Fibroblast of lung (primary cell): ENCODE measurements around the gene LILRA6. TPM values are rescaled to one million over a fixed set of nuclear protein-coding genes. Genes with fewer than 3 reads are reported as not detected.

ENCODE experiments used
- DNase-seq, 2 donors: peaks; one replicate each; pipeline versions ENCODE4 v3.0.0 to v3.0.0-alpha.2; 2010; ENCODE audit warnings: low read depth in 2 of 2
- H2AFZ ChIP-seq: 2 replicates; pipeline ENCODE4 v1.5.1; 2012; ENCODE audit warnings: low read length, control low read depth, inconsistent platforms
- H3K27ac ChIP-seq: 2 replicates; pipeline ENCODE4 v1.5.1; 2011; ENCODE audit warnings: low read length, control low read depth; ENCODE audit not compliant: insufficient read depth
- H3K27me3 ChIP-seq: 2 replicates; pipeline ENCODE4 v1.5.1; 2011; ENCODE audit warnings: mild to moderate bottlenecking, low read length; ENCODE audit not compliant: control insufficient read depth, insufficient read depth
- H3K36me3 ChIP-seq: 2 replicates; pipeline ENCODE4 v1.5.1; 2011; ENCODE audit warnings: low read length; ENCODE audit not compliant: control insufficient read depth, insufficient read depth
- H3K4me1 ChIP-seq: 2 replicates; pipeline ENCODE4 v1.5.1; 2011; ENCODE audit warnings: low read length; ENCODE audit not compliant: control insufficient read depth, insufficient read depth; ENCODE audit errors: extremely low read depth
- H3K4me2 ChIP-seq: 2 replicates; pipeline ENCODE4 v1.5.1; 2011; ENCODE audit warnings: low read length, control low read depth; ENCODE audit not compliant: insufficient read depth; ENCODE audit errors: extremely low read depth
- H3K4me3 ChIP-seq, 4 experiments: fragments of 200-600 bp in 1 of 4; sonication (generic) in 1 of 4; replicated peaks in 1 of 4; 2 replicates each; pipeline ENCODE4 v1.5.1; 2011 to 2016; ENCODE audit warnings: low read length in 4 of 4, low read depth in 3 of 4, mild to moderate bottlenecking in 3 of 4, control low read depth in 2 of 4, inconsistent platforms in 1 of 4, mixed read lengths in 1 of 4; ENCODE audit not compliant: insufficient read depth in 1 of 4; ENCODE audit errors: control extremely low read depth in 1 of 4
- H3K79me2 ChIP-seq: 2 replicates; pipeline ENCODE4 v1.5.1; 2012; ENCODE audit warnings: mild to moderate bottlenecking, low read length, inconsistent platforms; ENCODE audit not compliant: control insufficient read depth, insufficient read depth
- H3K9ac ChIP-seq: 2 replicates; pipeline ENCODE4 v1.5.1; 2011; ENCODE audit warnings: mild to moderate bottlenecking, low read length, control low read depth; ENCODE audit not compliant: insufficient read depth
- H3K9me3 ChIP-seq: 2 replicates; pipeline ENCODE4 v1.5.1; 2012; ENCODE audit warnings: low read depth, low read length; ENCODE audit not compliant: control insufficient read depth, insufficient read depth
- H4K20me1 ChIP-seq: 2 replicates; pipeline ENCODE4 v1.5.1; 2011; ENCODE audit warnings: low read length; ENCODE audit not compliant: control insufficient read depth, insufficient read depth; ENCODE audit errors: extremely low read depth
- CTCF ChIP-seq, 2 donors: IDR thresholded peaks in 1 of 2; conservative IDR thresholded peaks in 1 of 2; 1 replicate in 1 of 2; 2 replicates in 1 of 2; pipeline ENCODE4 v1.5.1; 2011 to 2012; ENCODE audit warnings: low read length in 2 of 2, control low read depth in 1 of 2, inconsistent platforms in 1 of 2, low read depth in 1 of 2, mild to moderate bottlenecking in 1 of 2
- EZH2 ChIP-seq: IDR thresholded peaks from 2 replicates; pipeline ENCODE4 v1.5.1; 2012; ENCODE audit warnings: low read length, control low read depth, mild to moderate bottlenecking; ENCODE audit errors: missing control alignments
- polyA plus RNA-seq, 2 donors: library from polyadenylated mRNA; depleted of rRNA in 1 of 2; stranded (reverse) in 1 of 2; unstranded in 1 of 2; fragments of >200 nt; gene quantifications; 2 replicates each; pipeline ENCODE4 v1.2.1, GENCODE V29; 2011 to 2012; ENCODE audit warnings: missing spikeins in 1 of 2
- total RNA-seq: library from RNA; depleted of rRNA; stranded (reverse); fragments of >200 nt; gene quantifications from 2 replicates; pipeline ENCODE4 v1.2.1, GENCODE V29; 2014

LILRA6 gene
- total and polyA plus RNA-seq, 2 donors (not counting 1 experiment from before 2014, with no cell fraction given) = not detected

- H3K4me2 ChIP-seq = no peak overlapping the region
- no peaks in the 10 kb centered on the region for H3K9me3 ChIP-seq
- H3K79me2 ChIP-seq = no peaks in the 10 kb centered on the region
- no peak overlapping the region for H3K9ac ChIP-seq
- H3K36me3 ChIP-seq = no peaks in the 10 kb centered on the region
- H2AFZ ChIP-seq = no peak overlapping the region
- no peaks in the 10 kb centered on the region for H3K27me3 ChIP-seq
- no peak overlapping the region for H3K27ac ChIP-seq
- no peaks in the 10 kb centered on the region for H4K20me1 ChIP-seq
- no peak for DNase-seq
- no peak for TF ChIP-seq EZH2
- TF ChIP-seq CTCF (conservative IDR thresholded peaks at IDR 0.05 in 1 of 2, IDR thresholded peaks at IDR 0.05 in 1 of 2; ENCODE audit: low read depth in 1 of 2, low read length in 2 of 2) = no peak
- H3K4me1 ChIP-seq = no peaks in the 10 kb centered on the region
- H3K4me3 ChIP-seq = no peak overlapping the region
These were observed 5.5 kb upstream of the LILRA6 start for GRCh38 chr19:54248016-54248601.

GRCh38 chr19:54247106-54247930, 4.7 kb upstream of the LILRA6 start:
- DNase-seq = no peak

More at GRCh38 chr19:54247106-54247930, 4.7 kb upstream of the LILRA6 start:
- no peaks in the 10 kb centered on the region for H3K27me3 ChIP-seq
- H4K20me1 ChIP-seq = no peaks in the 10 kb centered on the region
- H2AFZ ChIP-seq = no peak overlapping the region
- H3K79me2 ChIP-seq = no peaks in the 10 kb centered on the region
- H3K9me3 ChIP-seq = no peaks in the 10 kb centered on the region
- no peak overlapping the region for H3K9ac ChIP-seq
- no peak overlapping the region for H3K4me2 ChIP-seq
- H3K4me1 ChIP-seq = no peaks in the 10 kb centered on the region
- no peak overlapping the region for H3K27ac ChIP-seq
- no peak for TF ChIP-seq CTCF (conservative IDR thresholded peaks at IDR 0.05 in 1 of 2, IDR thresholded peaks at IDR 0.05 in 1 of 2; ENCODE audit: low read depth in 1 of 2, low read length in 2 of 2)
- TF ChIP-seq EZH2 = no peak
- no peaks in the 10 kb centered on the region for H3K36me3 ChIP-seq
- H3K4me3 ChIP-seq = no peak overlapping the region
